Measurements from ENCODE around the gene PROK1. TPM values are rescaled to one million over a fixed set of nuclear protein-coding genes. Genes with fewer than 3 reads are reported as not detected.

Gene PROK1
- total and polyA plus RNA-seq, 10 of the 15 experiments (the other 5 are each of a cell fraction or from before 2014, with no cell fraction given): not detected

GRCh38 chr1:110452330-110452729 lies 1.4 kb downstream of the PROK1 start:
- BruUV-seq (replicated peaks): no TSS peak
- CTCF ChIA-PET: interaction anchor here (1.8 to 3.9 kb wide), 3 partner anchors 8 to 250 kb away, joined by 7 to 20 read pairs (median 9); no protein-coding TSS in a partner anchor
- RAD21 ChIA-PET (ENCODE audit: unreplicated experiment): interaction anchor here (1.3 to 1.8 kb wide), 3 partner anchors 8 to 255 kb away, joined by 3 to 8 read pairs (median 4); no protein-coding TSS in a partner anchor

DNA sequence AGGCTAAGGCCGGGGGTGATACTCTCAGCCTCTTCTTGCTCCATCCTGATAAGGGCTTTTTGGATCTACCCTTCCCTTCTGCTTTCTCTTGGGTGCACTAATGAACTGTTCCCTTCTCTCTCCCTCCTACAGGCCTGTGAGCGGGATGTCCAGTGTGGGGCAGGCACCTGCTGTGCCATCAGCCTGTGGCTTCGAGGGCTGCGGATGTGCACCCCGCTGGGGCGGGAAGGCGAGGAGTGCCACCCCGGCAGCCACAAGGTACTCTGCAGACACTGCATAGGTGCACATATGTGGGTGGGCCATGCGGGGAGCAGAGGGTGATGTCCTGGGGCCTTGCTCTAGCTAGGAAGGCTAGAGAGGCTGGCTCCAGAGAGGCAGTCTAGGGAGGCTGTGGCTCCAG lies 2.9 kb downstream of the PROK1 start:
- Histone ChIP-seq H3K4me1 (ENCODE audit: control insufficient read depth, insufficient read depth, low read length) (no peaks in the 10 kb centered on the region), H3K36me3 (ENCODE audit: control insufficient read depth in 2 of 2, insufficient read depth in 2 of 2, low read length in 1 of 2) (no peaks in the 10 kb centered on the region), H3K27me3 (replicated peaks in 1 of 2; ENCODE audit: control insufficient read depth in 2 of 2, insufficient read depth in 2 of 2, low read length in 1 of 2) (peaks cover 3 to 9% of the 10 kb centered on the region in 2 experiments; a peak in 3 of 4 replicates), H3K4me2 (ENCODE audit: control insufficient read depth, insufficient read depth) (no peak overlapping the region), H3K79me2 (ENCODE audit: control insufficient read depth, insufficient read depth, low read length) (no peaks in the 10 kb centered on the region), H2AFZ (ENCODE audit: control insufficient read depth, low read depth, low read length) (no peak overlapping the region), H3K4me3 (no peak overlapping the region), H3K9me3 (replicated peaks; ENCODE audit: control insufficient read depth, insufficient read depth, low read length) (no peaks in the 10 kb centered on the region), H4K20me1 (ENCODE audit: control insufficient read depth, insufficient read depth) (no peaks in the 10 kb centered on the region), H3K27ac (ENCODE audit: control insufficient read depth, insufficient read depth) (no peak overlapping the region), H3K9ac (ENCODE audit: control insufficient read depth, insufficient read depth, low read length) (no peak overlapping the region)
- in situ Hi-C loops (cut with MboI) (no loop called here), intact Hi-C loops (cut with micrococcal nuclease; ENCODE audit: unreplicated experiment) (no loop called here)
- DNase-seq (ENCODE audit: low read depth, low spot score) (no peak), ATAC-seq (no peak), FAIRE-seq (no peak)
- no TSS peak for BruUV-seq (replicated peaks)
- 37% methylated on average over 9 of the region's 9 CpGs for WGBS (ENCODE audit: insufficient coverage, insufficient replicate concordance, low lambda C conversion rate, missing lambda C conversion rate)
- SMC1A ChIA-PET (ENCODE audit: uncharacterized antibody, unreplicated experiment): interaction anchor here (2.2 kb wide), 1 partner anchor 246 kb away, joined by 9 read pairs; no protein-coding TSS in a partner anchor
- POLR2A ChIA-PET: no interaction called here
- RAD21 ChIA-PET (ENCODE audit: unreplicated experiment): interaction anchor here (2.4 kb wide), 1 partner anchor 41 kb away, joined by 7 read pairs; no protein-coding TSS in a partner anchor
- TF ChIP-seq NRF1 (conservative IDR thresholded peaks at IDR 0.05; ENCODE audit: low read depth, low read length): no peak
- TF ChIP-seq NKRF (conservative IDR thresholded peaks at IDR 0.05): no peak
- CTCF ChIA-PET: interaction anchor here (0.6 to 3.9 kb wide), 4 partner anchors 41 to 251 kb away, joined by 3 to 20 read pairs (median 6); no protein-coding TSS in a partner anchor

More at GRCh38 chr1:110452330-110452729, 1.4 kb downstream of the PROK1 start:
- intact Hi-C loops (cut with micrococcal nuclease; ENCODE audit: unreplicated experiment): no loop called here
- Histone ChIP-seq H2AFZ (ENCODE audit: control insufficient read depth, low read depth, low read length) (no peak overlapping the region), H3K27ac (ENCODE audit: control insufficient read depth, insufficient read depth) (no peak overlapping the region), H3K4me2 (ENCODE audit: control insufficient read depth, insufficient read depth) (no peak overlapping the region), H3K4me3 (no peak overlapping the region), H3K27me3 (replicated peaks in 1 of 2; ENCODE audit: control insufficient read depth in 2 of 2, insufficient read depth in 2 of 2, low read length in 1 of 2) (peaks cover 3 to 9% of the 10 kb centered on the region in 2 experiments; a peak in 3 of 4 replicates), H3K9me3 (replicated peaks; ENCODE audit: control insufficient read depth, insufficient read depth, low read length) (no peaks in the 10 kb centered on the region), H3K79me2 (ENCODE audit: control insufficient read depth, insufficient read depth, low read length) (no peaks in the 10 kb centered on the region), H3K9ac (ENCODE audit: control insufficient read depth, insufficient read depth, low read length) (no peak overlapping the region), H4K20me1 (ENCODE audit: control insufficient read depth, insufficient read depth) (no peaks in the 10 kb centered on the region), H3K36me3 (ENCODE audit: control insufficient read depth in 2 of 2, insufficient read depth in 2 of 2, low read length in 1 of 2) (no peaks in the 10 kb centered on the region), H3K4me1 (ENCODE audit: control insufficient read depth, insufficient read depth, low read length) (no peaks in the 10 kb centered on the region)
- FAIRE-seq (no peak), ATAC-seq (no peak), DNase-seq (ENCODE audit: low read depth, low spot score) (no peak)
- in situ Hi-C loops (cut with MboI): no loop called here
- POLR2A ChIA-PET: no interaction called here
- SMC1A ChIA-PET (ENCODE audit: uncharacterized antibody, unreplicated experiment): interaction anchor here (1.1 to 1.6 kb wide), 4 partner anchors 8 to 41 kb away, joined by 3 to 4 read pairs (median 4); no protein-coding TSS in a partner anchor
- TF ChIP-seq PAX5 (IDR thresholded peaks at IDR 0.05; ENCODE audit: borderline replicate concordance, low read depth, low read length) (no peak), SP1 (IDR thresholded peaks at IDR 0.05; ENCODE audit: low read depth, low read length) (no peak), STAT3 (IDR thresholded peaks at IDR 0.05; ENCODE audit: low read depth, low read length) (no peak), NBN (IDR thresholded peaks at IDR 0.05) (no peak), GATAD2B (conservative IDR thresholded peaks at IDR 0.05; ENCODE audit: low read depth) (no peak), ZZZ3 (IDR thresholded peaks at IDR 0.05; ENCODE audit: control insufficient read depth, insufficient read length, low read depth) (no peak), PKNOX1 (IDR thresholded peaks at IDR 0.05) (no peak)
- 65% methylated on average over 7 of the region's 7 CpGs for WGBS (ENCODE audit: insufficient coverage, insufficient replicate concordance, low lambda C conversion rate, missing lambda C conversion rate)
